ENCODE measurements around the gene ATP6V1B1. TPM values are rescaled to one million over a fixed set of nuclear protein-coding genes. Genes with fewer than 3 reads are reported as not detected.
A peak's percentile ranks its signal among the peaks of the same experiment; 100 is the strongest.

Gene ATP6V1B1
- total and polyA plus RNA-seq, 9 of the 15 experiments (the other 6 are each of a cell fraction or from before 2014, with no cell fraction given): not detected

- Histone ChIP-seq H3K9ac (ENCODE audit: insufficient read depth in 1 of 2, low read depth in 2 of 2, low read length in 2 of 2) (no peak overlapping the region), H3K27me3 (ENCODE audit: control insufficient read depth in 2 of 2, insufficient read depth in 2 of 2, low read length in 2 of 2) (peaks cover 7 to 66% of the 10 kb centered on the region in 2 experiments; a peak in 3 of 5 replicates), H3K4me2 (ENCODE audit: insufficient read depth, low read length) (no peak overlapping the region), H3K4me3 (no peak overlapping the region), H3K27ac (ENCODE audit: extremely low read depth, low read depth, low read length) (no peak overlapping the region), H3K36me3 (ENCODE audit: control insufficient read depth, insufficient read depth, low read length) (no peaks in the 10 kb centered on the region), H3K9me3 (replicated peaks; ENCODE audit: control insufficient read depth, insufficient read depth, low read depth, low read length) (no peaks in the 10 kb centered on the region), H2AFZ (ENCODE audit: low read depth, low read length) (no peak overlapping the region), H3K79me2 (ENCODE audit: control insufficient read depth, insufficient read depth, low read length) (no peaks in the 10 kb centered on the region), H3K4me1 (replicated peaks in 1 of 2; ENCODE audit: control insufficient read depth in 2 of 2, insufficient read depth in 2 of 2, low read length in 2 of 2) (peaks cover 0 to 14% of the 10 kb centered on the region in 2 experiments; a peak in 3 of 5 replicates), H4K20me1 (replicated peaks; ENCODE audit: control insufficient read depth, insufficient read depth, low read length) (no peaks in the 10 kb centered on the region; the same call in none of the 2 replicates), H3K9me1 (ENCODE audit: control insufficient read depth, insufficient read depth, low read length) (no peaks in the 10 kb centered on the region)
- POLR2A ChIA-PET: interaction anchor here (0.6 to 1.4 kb wide), 2 partner anchors 10 to 223 kb away, joined by 3 to 5 read pairs; no protein-coding TSS in a partner anchor
- FAIRE-seq (no peak), DNase-seq (ENCODE audit: extremely low read depth in 1 of 4, low spot score in 3 of 4) (peak in 3 of 4 experiments; percentile 26 to 37 (median 30)), ATAC-seq (peak; percentile 51)
- no TSS peak for BruUV-seq (replicated peaks)
- intact Hi-C loops (cut with micrococcal nuclease) (no loop called here), in situ Hi-C loops (cut with MboI) (no loop called here)
- TF ChIP-seq REST (IDR thresholded peaks at IDR 0.05; ENCODE audit: borderline replicate concordance): peak; percentile 17; the same call in 1 of the 2 replicates
- no peak for TF ChIP-seq REST (CRISPR knock-in tag; IDR thresholded peaks at IDR 0.05; ENCODE audit: low read depth)
- peak in 2 of 3 experiments; percentile 15 to 23; a peak in 3 of 6 replicates for TF ChIP-seq CTCF (IDR thresholded peaks at IDR 0.05 in 2 of 3, conservative IDR thresholded peaks at IDR 0.05 in 1 of 3; ENCODE audit: insufficient read depth in 2 of 3, low read depth in 1 of 3, low read length in 3 of 3)
- no peak for TF ChIP-seq CREB3L1 (IDR thresholded peaks at IDR 0.05; ENCODE audit: borderline replicate concordance, low read depth)
- TF ChIP-seq ZNF668 (CRISPR knock-in tag; IDR thresholded peaks at IDR 0.05): no peak
- TF ChIP-seq RFX1 (IDR thresholded peaks at IDR 0.05): peak; percentile 74
- CTCF ChIA-PET (ENCODE audit: low intra/inter-chr PET ratio): no interaction called here
- WGBS (ENCODE audit: insufficient coverage, low coverage, missing lambda C conversion rate): 6% methylated on average over 13 of the region's 14 CpGs
Observed at GRCh38 chr2:70960833-70961647, 25.3 kb downstream of the ATP6V1B1 start.
